HCT116 (cell line): ENCODE measurements around the gene DPH2. TPM values are rescaled to one million over a fixed set of nuclear protein-coding genes. Genes with fewer than 3 reads are reported as not detected.

ENCODE experiments used
- ATAC-seq: fragments of 200-7000 bp; cut with Tn5 transposase; 2 replicates; pipeline ENCODE4 v1.9.1; 2020; ENCODE audit warnings: mild to moderate bottlenecking, moderate library complexity
- BruUV-seq: library from RNA; stranded (reverse); fragments of 400-500 nt; replicated peaks from 2 replicates; lab custom pipeline; 2021; lab: Mats Ljungman, UMichigan
- CTCF ChIA-PET: fragments of 300-600 bp; sonication (Branson Sonifier 250); formaldehyde crosslinking; loops from one replicate; lab custom pipeline; 2021; ENCODE audit warnings: antibody characterized with exemption; lab: Charles Lee
- POLR2A ChIA-PET: fragments of 300-600, 350-600 bp; sonication (Branson Sonifier 250); formaldehyde crosslinking; loops from one replicate; lab custom pipeline; 2021; ENCODE audit warnings: antibody characterized with exemption; lab: Charles Lee
- RAD21 ChIA-PET, 2 experiments: fragments of 300-600 bp; sonication (Branson Sonifier 250); formaldehyde crosslinking; loops; one replicate each; lab custom pipeline; 2023; ENCODE audit warnings: low total read pairs in 2 of 2; ENCODE audit not compliant: uncharacterized antibody in 2 of 2, unreplicated experiment in 2 of 2, low non-redundant PET in 1 of 2; lab: Charles Lee
- DNase-seq: peaks from one replicate; pipeline ENCODE4 v3.0.0-alpha.2; 2010; ENCODE audit warnings: low read depth, low spot score
- H2AFZ ChIP-seq: fragments of 200-600 bp; shearing (Covaris generic), sonication (generic); 2 replicates; pipeline ENCODE4 v1.6.1; 2017; ENCODE audit warnings: low read depth, mixed run types, mixed read lengths, antibody characterized with exemption, low read length; ENCODE audit not compliant: poor library complexity, severe bottlenecking
- H3K27ac ChIP-seq: 2 replicates; pipeline ENCODE4 v1.5.1; 2012; ENCODE audit warnings: low read depth, low read length
- H3K27me3 ChIP-seq: fragments of 200-600 bp; sonication (generic); 2 replicates; pipeline ENCODE4 v1.6.1; 2016; ENCODE audit warnings: mixed run types, low read length, mixed read lengths; ENCODE audit not compliant: insufficient read depth
- H3K36me3 ChIP-seq, 2 experiments: fragments of 200-500 bp in 1 of 2; fragments of 200-600 bp in 1 of 2; sonication (Bioruptor generic) in 1 of 2; sonication (generic) in 1 of 2; 2 replicates each; pipeline versions ENCODE4 v1.5.1 to v1.6.1; 2014 to 2016; ENCODE audit warnings: low read length in 2 of 2, inconsistent platforms in 1 of 2, mixed read lengths in 1 of 2, mixed run types in 1 of 2; ENCODE audit not compliant: insufficient read depth in 2 of 2, control insufficient read depth in 1 of 2
- H3K4me1 ChIP-seq, 2 experiments: fragments of 200-600 bp in 1 of 2; sonication (generic) in 1 of 2; 2 replicates each; pipeline versions ENCODE4 v1.5.1 to v1.6.1; 2012 to 2017; ENCODE audit warnings: low read length in 2 of 2, inconsistent platforms in 1 of 2, mild to moderate bottlenecking in 1 of 2, mixed read lengths in 1 of 2, mixed run types in 1 of 2, moderate library complexity in 1 of 2; ENCODE audit not compliant: insufficient read depth in 2 of 2, control insufficient read depth in 1 of 2
- H3K4me2 ChIP-seq: fragments of 200-600 bp; sonication (generic); 2 replicates; pipeline ENCODE4 v1.6.1; 2017; ENCODE audit warnings: mixed run types, low read length, mixed read lengths
- H3K4me3 ChIP-seq, 2 experiments: fragments of 200-600 bp in 1 of 2; sonication (generic) in 1 of 2; replicated peaks in 1 of 2; 2 replicates each; pipeline ENCODE4 v1.5.1; 2011 to 2016; ENCODE audit warnings: low read length in 2 of 2, control low read depth in 1 of 2, low read depth in 1 of 2, mild to moderate bottlenecking in 1 of 2, mixed read lengths in 1 of 2, mixed run types in 1 of 2
- H3K79me2 ChIP-seq: fragments of 200-600 bp; sonication (generic); 2 replicates; pipeline ENCODE4 v1.6.1; 2017; ENCODE audit warnings: mild to moderate bottlenecking, mixed run types, low read length, moderate library complexity, mixed read lengths; ENCODE audit not compliant: insufficient read depth
- H3K9ac ChIP-seq: fragments of 200-600 bp; sonication (generic); 2 replicates; pipeline ENCODE4 v1.6.1; 2016; ENCODE audit warnings: low read length, mixed read lengths
- H3K9me2 ChIP-seq: fragments of 200-600 bp; sonication (generic), shearing (Covaris generic); 2 replicates; pipeline ENCODE4 v1.6.1; 2017; ENCODE audit warnings: mixed run types, mild to moderate bottlenecking, moderate library complexity; ENCODE audit not compliant: insufficient read depth
- H3K9me3 ChIP-seq, 2 experiments: fragments of 200-500 bp in 1 of 2; fragments of 200-600 bp in 1 of 2; sonication (Bioruptor generic) in 1 of 2; sonication (generic) in 1 of 2; 2 replicates each; pipeline ENCODE4 v1.6.1; 2014 to 2017; ENCODE audit warnings: low read length in 2 of 2, mixed read lengths in 2 of 2, inconsistent platforms in 1 of 2, low read depth in 1 of 2, mild to moderate bottlenecking in 1 of 2, mixed run types in 1 of 2, moderate library complexity in 1 of 2; ENCODE audit not compliant: control insufficient read depth in 1 of 2, insufficient read depth in 1 of 2
- H4K20me1 ChIP-seq: fragments of 200-600 bp; sonication (generic), shearing (Covaris generic); 2 replicates; pipeline ENCODE4 v1.6.1; 2017; ENCODE audit warnings: mixed run types, mild to moderate bottlenecking, moderate library complexity; ENCODE audit not compliant: insufficient read depth
- ATF3 ChIP-seq: IDR thresholded peaks from 2 replicates; pipeline ENCODE4 v1.6.1; 2012
- CBX3 ChIP-seq: IDR thresholded peaks from 2 replicates; pipeline ENCODE4 v1.6.1; 2012; ENCODE audit warnings: low read depth
- EGR1 ChIP-seq: IDR thresholded peaks from 2 replicates; pipeline ENCODE4 v1.6.1; 2012; ENCODE audit warnings: low read depth
- ELF1 ChIP-seq: IDR thresholded peaks from 2 replicates; pipeline ENCODE4 v1.6.1; 2012; ENCODE audit warnings: low read depth, borderline replicate concordance
- FOSL1 ChIP-seq: IDR thresholded peaks from 2 replicates; pipeline ENCODE4 v1.6.1; 2012; ENCODE audit warnings: low read depth
- JUND ChIP-seq: IDR thresholded peaks from 2 replicates; pipeline ENCODE4 v1.6.1; 2012
- POLR2A ChIP-seq: IDR thresholded peaks from 2 replicates; pipeline ENCODE4 v1.7.0; 2011; ENCODE audit warnings: borderline replicate concordance; ENCODE audit not compliant: insufficient read depth, insufficient read length; ENCODE audit errors: extremely low read depth
- REST ChIP-seq: IDR thresholded peaks from 2 replicates; pipeline ENCODE4 v1.6.1; 2012; ENCODE audit warnings: low read depth
- SIN3A ChIP-seq: IDR thresholded peaks from 2 replicates; pipeline ENCODE4 v1.6.1; 2012; ENCODE audit warnings: low read depth
- SP1 ChIP-seq: IDR thresholded peaks from 2 replicates; pipeline ENCODE4 v1.6.1; 2012; ENCODE audit warnings: low read depth
- SRF ChIP-seq: IDR thresholded peaks from 2 replicates; pipeline ENCODE4 v1.6.1; 2012; ENCODE audit warnings: low read depth
- intact Hi-C: fragments of 100-400 bp; cut with micrococcal nuclease; formaldehyde crosslinking; loops from 2 replicates; pipeline ENCODE4 v1.10.0; 2022
- total RNA-seq: library from RNA; stranded (reverse); gene quantifications from one replicate; pipeline ENCODE4 v1.2.1, GENCODE V29; 2021; ENCODE audit not compliant: unreplicated experiment

DPH2 gene
- total RNA-seq, 1 experiment from 2014 or later = 53.2 TPM

- peak; percentile 0; the same call in 1 of the 2 replicates for ATAC-seq
- POLR2A ChIA-PET = interaction anchor here (1.3 to 2.7 kb wide), 5 partner anchors 12 to 283 kb away, joined by 3 to 45 read pairs (median 3); partner anchors contain the start of genes KDM4A and ST3GAL3
Measured at GRCh38 chr1:43932786-43933385, 36.9 kb upstream of the DPH2 start.

More at GRCh38 chr1:43932786-43933385, 36.9 kb upstream of the DPH2 start:
- no peak for DNase-seq
- Histone ChIP-seq H3K36me3 (0 out of 4 replicates have a peak, but pooled peaks cover 0 to 10% of the 10 kb centered on the region in 2 experiments), H3K27me3 (no peaks in the 10 kb centered on the region), H4K20me1 (no peaks in the 10 kb centered on the region), H3K79me2 (peaks cover 9% of the 10 kb centered on the region; the same call in 1 of the 2 replicates), H3K4me2 (peak overlapping the region; percentile 92), H3K9me3 (no peaks in the 10 kb centered on the region), H3K9me2 (no peaks in the 10 kb centered on the region), H3K9ac (peak overlapping the region; percentile 80), H3K27ac (peak overlapping the region; percentile 71), H3K4me3 (peak overlapping the region; percentile 75 to 77), H2AFZ (no peak overlapping the region), H3K4me1 (peaks cover 37 to 78% of the 10 kb centered on the region in 2 experiments)
- no peak for TF ChIP-seq JUND
- TF ChIP-seq ATF3 = no peak
- no peak for TF ChIP-seq SP1
- TF ChIP-seq REST = no peak
- no peak for TF ChIP-seq ELF1
- TF ChIP-seq CBX3 = no peak
- no peak for TF ChIP-seq POLR2A
- TF ChIP-seq SRF = no peak
- no peak for TF ChIP-seq EGR1
- TF ChIP-seq SIN3A = no peak
- no peak for TF ChIP-seq FOSL1
- CTCF ChIA-PET = interaction anchor here (0.7 to 12.2 kb wide), 8 partner anchors 13 to 403 kb away, joined by 4 to 479 read pairs (median 16); partner anchors contain the start of genes IPO13 and PTPRF
- TSS peak; percentile 54 for BruUV-seq
- RAD21 ChIA-PET = interaction anchor here (0.5 to 3.6 kb wide), 3 partner anchors 75 to 168 kb away, joined by 3 to 109 read pairs (median 85); no protein-coding TSS in a partner anchor
- intact Hi-C loops = loop anchor here (5.0 kb wide), 3 partner anchors 96 to 406 kb away; no protein-coding TSS in a partner anchor
